COLO668 (cell line): ENCODE data around the gene DNLZ.

Experiments used
- DNase-seq: peaks from one replicate; lab custom pipeline; 2025; ENCODE audit not compliant: unreplicated experiment; lab: John Stamatoyannopoulos, UW

The DNLZ gene

GRCh38 chr9:136377341-136378169 is 14.0 kb upstream of the DNLZ start:
- no peak for DNase-seq

- DNase-seq = no peak
Measured at GRCh38 chr9:136376457-136376856, 12.9 kb upstream of the DNLZ start.

DNA sequence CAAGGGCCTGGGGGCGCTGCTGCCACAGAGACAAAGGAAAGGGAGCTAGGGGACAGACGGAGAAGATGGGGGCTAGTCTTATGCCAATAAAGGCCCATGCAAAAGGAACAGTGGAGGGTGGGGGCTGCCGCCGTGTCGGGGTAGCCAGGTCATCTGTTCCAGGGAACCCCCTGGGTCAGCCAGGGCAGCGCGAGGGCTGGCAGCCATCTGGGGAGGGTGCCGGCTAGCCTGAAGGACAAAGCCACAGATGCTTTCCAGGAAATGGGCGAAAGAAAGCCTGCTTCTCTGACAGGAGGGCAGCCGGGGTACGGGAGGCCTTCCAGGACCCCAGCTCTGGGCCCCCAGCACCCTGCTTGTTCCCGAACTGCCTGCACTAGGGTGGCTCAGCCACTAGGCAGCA is 11.6 kb upstream of the DNLZ start:
- no peak for DNase-seq

- no peak for DNase-seq
Measured at GRCh38 chr9:136374183-136374575, 10.6 kb upstream of the DNLZ start.

DNA sequence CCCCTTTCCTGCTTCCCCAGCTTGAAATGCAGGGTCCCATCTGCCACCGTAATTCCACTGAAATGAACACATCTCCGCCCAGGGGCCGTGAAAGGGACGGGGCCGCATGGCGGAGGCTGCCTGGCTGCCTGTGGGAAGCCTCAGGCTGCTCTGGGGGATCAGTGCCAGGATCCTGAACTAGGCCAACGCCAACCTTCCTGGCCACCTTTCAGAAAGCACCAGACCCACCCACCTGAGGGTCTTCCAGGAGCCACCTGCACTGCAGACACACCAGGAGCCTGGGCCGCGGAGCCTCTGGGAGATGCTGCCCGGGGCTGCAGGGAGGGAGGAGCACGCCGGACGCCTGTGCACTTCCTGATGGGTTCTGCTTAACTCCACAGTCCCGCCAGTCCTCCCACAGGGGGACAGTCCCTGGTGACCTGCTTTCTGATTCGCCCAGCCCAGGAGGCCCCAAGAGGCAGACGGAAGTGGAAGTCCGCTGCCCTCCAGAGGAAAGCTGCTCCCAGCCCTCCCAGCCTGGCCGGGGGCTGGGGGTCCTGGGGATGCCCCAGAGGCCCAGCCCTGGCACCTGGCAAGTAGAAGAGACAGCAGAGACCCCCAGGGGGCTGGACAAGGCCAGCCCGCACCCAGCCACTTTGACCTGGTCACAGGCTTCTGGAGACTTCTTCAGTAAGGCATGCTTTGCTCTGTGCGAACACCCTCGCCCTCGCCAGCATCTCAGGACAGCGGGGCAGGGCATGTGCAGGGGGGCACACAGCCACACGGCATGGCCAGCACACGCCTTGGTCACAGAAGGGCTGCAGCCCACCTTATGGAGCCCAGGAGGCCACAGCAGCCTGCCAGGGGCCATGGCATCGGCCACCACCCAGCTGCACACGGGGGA is 10.0 kb upstream of the DNLZ start, which contains the start of gene CARD9:
CARD9 (minus strand) TSS at position 370 of the 883 bp plus-strand sequence. CDS start 1,591 bp downstream, outside the sequence.
- no peak for DNase-seq

- peak; percentile 49 for DNase-seq
Measured at GRCh38 chr9:136372561-136373299, 9.2 kb upstream of the DNLZ start.

DNA sequence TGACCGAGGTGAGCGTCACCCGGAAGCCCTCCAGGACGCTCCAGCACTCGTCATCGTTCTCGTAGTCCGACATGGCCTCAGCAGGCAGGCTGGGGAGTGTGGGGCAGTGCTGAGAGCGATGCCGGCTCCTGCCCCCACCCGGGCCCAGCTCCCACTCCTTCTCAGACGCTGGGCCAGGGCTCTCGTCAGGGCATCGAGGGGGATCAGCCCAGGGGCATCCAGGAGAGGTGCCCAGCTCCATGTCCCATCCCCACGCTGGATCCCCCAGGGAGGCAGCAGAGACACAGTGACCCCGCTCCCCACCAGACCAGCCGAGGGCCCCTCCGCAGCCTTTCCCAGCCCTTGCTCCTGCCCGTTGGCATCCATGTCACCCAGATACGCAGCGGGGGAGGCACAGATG is 8.5 kb upstream of the DNLZ start:
- no peak for DNase-seq

- DNase-seq = no peak
Measured at GRCh38 chr9:136371533-136371880, 8.0 kb upstream of the DNLZ start.

- DNase-seq = no peak
Measured at GRCh38 chr9:136370687-136371532, 7.4 kb upstream of the DNLZ start.

GRCh38 chr9:136370037-136370436 is 6.5 kb upstream of the DNLZ start:
- DNase-seq = no peak

GRCh38 chr9:136368190-136368589 is 4.6 kb upstream of the DNLZ start:
- DNase-seq = no peak

GRCh38 chr9:136367296-136368145 is 4.0 kb upstream of the DNLZ start:
- peak; percentile 48 for DNase-seq

DNA sequence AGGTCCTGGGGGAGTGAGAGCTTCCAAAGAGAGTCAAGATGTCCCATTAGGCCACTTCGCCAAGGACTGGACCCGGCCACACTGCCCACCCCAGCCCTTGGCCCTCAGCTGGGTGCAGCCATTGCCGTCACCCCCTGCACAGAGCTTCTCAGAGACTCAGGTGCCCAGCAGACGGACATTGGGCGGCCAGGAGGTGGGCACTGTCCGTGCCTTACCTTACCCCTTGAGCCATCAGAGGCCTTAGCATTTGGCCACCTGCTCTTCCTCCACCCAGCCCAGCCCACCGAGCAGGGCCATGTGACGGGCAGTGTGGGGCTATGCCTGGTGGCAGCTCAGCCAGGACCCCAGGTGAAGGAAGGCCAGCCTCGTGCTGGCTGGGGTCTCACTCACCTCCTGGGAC is 3.3 kb upstream of the DNLZ start:
- DNase-seq = no peak

GRCh38 chr9:136365775-136366222 is 2.3 kb upstream of the DNLZ start:
- no peak for DNase-seq

DNA sequence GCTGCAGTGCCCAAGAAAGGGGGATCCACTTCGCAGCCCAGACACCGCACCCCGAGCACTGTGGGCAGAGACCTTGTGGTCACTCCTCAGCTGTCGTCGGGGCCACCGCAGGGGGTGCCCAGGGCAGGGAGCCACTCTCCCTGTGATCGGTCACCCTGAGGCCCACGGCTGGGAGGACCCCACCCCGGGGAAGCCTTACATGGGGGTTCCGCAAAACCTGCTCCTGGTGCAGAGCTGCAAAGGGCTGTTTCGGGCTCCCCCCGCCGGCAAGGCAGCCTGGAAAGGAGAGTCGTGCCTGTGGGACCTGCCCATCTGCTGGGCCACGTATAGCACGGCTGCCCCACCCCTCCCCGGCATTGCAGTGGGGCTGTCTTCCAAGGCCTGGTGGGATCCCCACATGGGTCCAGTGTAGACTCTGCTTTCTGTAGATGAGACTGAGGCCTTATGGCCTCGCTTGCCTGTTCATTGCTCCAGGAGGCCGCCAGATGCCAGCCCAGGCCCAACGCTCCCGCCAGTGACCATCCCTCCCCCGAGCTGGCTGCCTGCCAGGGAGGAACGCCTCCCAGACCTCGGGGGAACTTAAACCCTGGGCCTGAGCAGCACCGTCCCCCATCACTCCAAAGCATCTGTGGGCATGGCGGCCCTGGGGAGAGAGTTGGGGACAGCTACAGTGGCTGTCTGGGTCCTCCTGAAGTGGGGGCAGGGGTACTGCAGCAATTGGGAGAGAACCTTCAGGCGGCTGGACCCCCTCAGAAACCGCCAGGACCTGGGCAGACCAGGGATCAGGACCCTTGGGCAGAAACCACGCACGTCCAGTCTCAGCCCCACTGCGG is 1.6 kb upstream of the DNLZ start:
- DNase-seq = peak; percentile 61

DNA sequence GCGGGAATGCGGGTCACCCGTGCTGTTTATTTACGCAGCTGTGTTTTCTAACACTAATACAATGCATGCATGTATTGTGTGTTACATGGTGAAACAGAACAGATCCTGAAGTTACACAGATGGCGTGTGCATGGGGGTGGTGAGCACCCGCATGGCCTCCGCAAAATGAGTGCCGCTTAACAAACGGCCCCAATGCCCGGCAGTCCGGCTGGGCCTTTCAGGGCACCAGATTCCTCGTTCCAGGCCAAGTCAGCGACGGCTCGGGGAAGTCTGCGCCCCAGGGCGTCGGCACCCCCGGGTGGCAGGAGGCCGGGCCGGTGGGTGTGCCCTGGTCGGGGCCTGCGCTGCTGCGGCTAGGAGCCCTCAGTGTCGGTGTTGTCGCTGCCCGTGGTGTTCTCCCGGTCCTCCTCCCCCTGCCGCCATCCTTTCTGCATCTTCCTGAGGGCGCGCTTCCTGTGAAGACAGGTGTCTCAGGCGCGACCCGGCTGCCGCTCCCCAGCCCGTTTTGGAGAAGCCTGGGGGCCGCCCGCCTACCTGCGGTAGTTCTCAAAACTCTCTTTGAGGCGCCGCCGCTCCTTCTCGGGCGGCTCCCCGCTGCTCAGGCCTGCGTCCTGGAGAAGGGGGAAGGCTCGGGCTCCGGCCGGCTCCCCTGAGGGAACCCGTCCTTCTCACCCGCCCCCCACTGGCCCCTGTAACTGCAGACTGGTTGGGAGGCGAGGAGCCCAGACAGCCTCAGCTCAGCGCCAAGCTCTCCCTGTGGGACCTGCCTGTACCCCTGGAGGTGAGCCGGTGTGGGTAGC is 605 bp upstream of the DNLZ start:
- no peak for DNase-seq

DNA sequence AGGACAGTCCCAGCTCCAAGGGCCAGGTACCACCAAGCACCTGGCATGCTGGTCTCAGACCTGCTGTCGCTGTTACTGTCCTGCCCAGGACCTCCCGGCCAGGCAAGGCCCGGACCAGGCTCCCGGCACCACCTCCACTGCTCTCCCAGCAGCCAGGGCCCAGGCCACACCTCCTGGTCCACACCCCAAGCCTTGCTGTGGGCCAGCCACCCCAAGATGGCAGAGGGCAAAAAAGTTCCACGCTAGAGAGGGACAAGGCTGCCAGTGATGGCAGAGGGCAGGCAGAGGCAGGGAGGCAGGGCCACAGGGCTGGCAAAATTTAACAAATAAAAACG is 1.1 kb downstream of the DNLZ start:
- no peak for DNase-seq
